Loucy (cell line): ENCODE data around the gene DLGAP1.

Experiments used
- H2AFZ ChIP-seq: fragments of 200-600 bp; sonication (generic); 2 replicates; pipeline ENCODE4 v1.6.0; 2016; ENCODE audit warnings: antibody characterized with exemption, mild to moderate bottlenecking, low read length, moderate library complexity
- H3F3A ChIP-seq: fragments of 200-600 bp; 2 replicates; pipeline ENCODE4 v1.6.0; 2016; ENCODE audit warnings: antibody characterized with exemption, low read depth, mild to moderate bottlenecking
- H3K27me3 ChIP-seq: fragments of 200-600 bp; sonication (generic); 2 replicates; pipeline ENCODE4 v1.6.1; 2014; ENCODE audit warnings: low read length, mild to moderate bottlenecking; ENCODE audit not compliant: insufficient read depth, poor library complexity, severe bottlenecking
- H3K36me3 ChIP-seq: fragments of 200-600 bp; sonication (generic); 2 replicates; pipeline ENCODE4 v1.6.1; 2016; ENCODE audit warnings: low read length; ENCODE audit not compliant: insufficient read depth
- H3K4me1 ChIP-seq: fragments of 200-600 bp; sonication (generic); 2 replicates; pipeline ENCODE4 v1.5.1; 2014; ENCODE audit warnings: low read length, mild to moderate bottlenecking; ENCODE audit not compliant: insufficient read depth, poor library complexity, severe bottlenecking
- H3K4me2 ChIP-seq: fragments of 200-600 bp; sonication (generic); 2 replicates; pipeline ENCODE4 v1.6.0; 2014; ENCODE audit warnings: antibody characterized with exemption, low read length, low read depth, mild to moderate bottlenecking; ENCODE audit not compliant: poor library complexity, severe bottlenecking
- H3K4me3 ChIP-seq: fragments of 200-600 bp; sonication (generic); 2 replicates; pipeline ENCODE4 v1.5.1; 2014; ENCODE audit warnings: low read length, mild to moderate bottlenecking, mixed read lengths; ENCODE audit not compliant: poor library complexity, severe bottlenecking
- H3K79me2 ChIP-seq: fragments of 200-600 bp; sonication (generic); 2 replicates; pipeline ENCODE4 v1.6.1; 2014; ENCODE audit warnings: low read length; ENCODE audit not compliant: insufficient read depth
- H3K9ac ChIP-seq: fragments of 200-600 bp; sonication (generic); 2 replicates; pipeline ENCODE4 v1.6.0; 2014; ENCODE audit warnings: mild to moderate bottlenecking, low read depth, low read length, moderate library complexity; ENCODE audit not compliant: poor library complexity, severe bottlenecking
- H3K9me2 ChIP-seq: fragments of 200-600 bp; sonication (generic); replicated peaks from 2 replicates; pipeline ENCODE4 v1.6.1; 2016; ENCODE audit warnings: low read depth, low read length, mixed read lengths
- H3K9me3 ChIP-seq: fragments of 200-600 bp; sonication (generic); 2 replicates; pipeline ENCODE4 v1.6.1; 2014; ENCODE audit warnings: mild to moderate bottlenecking, antibody characterized with exemption, low read length, low read depth; ENCODE audit not compliant: insufficient read depth
- H4K20me1 ChIP-seq: fragments of 200-600 bp; sonication (generic); 2 replicates; pipeline ENCODE4 v1.6.0; 2014; ENCODE audit warnings: antibody characterized with exemption, low read length, mild to moderate bottlenecking; ENCODE audit not compliant: insufficient read depth, poor library complexity, severe bottlenecking
- EZH2phosphoT487 ChIP-seq: fragments of 200-600 bp; IDR thresholded peaks from 2 replicates; pipeline ENCODE4 v1.6.1; 2018; ENCODE audit warnings: antibody characterized with exemption, mild to moderate bottlenecking, moderate library complexity, borderline replicate concordance
- TF ChIP-seq, protein P1 (sequence below): fragments of 200-600 bp; sonication (generic); conservative IDR thresholded peaks from 2 replicates; pipeline ENCODE4 v1.5.1; 2014; ENCODE audit warnings: mild to moderate bottlenecking, antibody characterized with exemption, low read length

Gene DLGAP1

DNA sequence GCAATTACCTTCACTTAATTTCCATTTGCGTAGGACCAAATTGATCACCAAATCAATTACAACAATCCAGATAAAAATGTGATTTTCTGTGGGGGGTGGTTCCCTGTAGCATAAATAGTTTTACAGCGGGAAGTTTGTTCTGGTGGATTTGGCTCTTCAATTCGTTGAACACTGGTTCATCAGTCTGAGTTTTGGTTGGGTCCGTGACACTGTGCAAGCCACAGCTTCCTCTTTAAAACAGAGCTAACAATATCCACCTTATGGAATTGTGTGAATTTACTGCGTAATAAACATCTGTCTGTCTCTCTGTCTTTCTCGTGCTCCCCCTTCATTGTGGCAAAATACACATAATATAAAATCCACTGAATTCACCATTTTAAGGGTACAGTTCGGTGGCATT, 694.4 kb downstream of the DLGAP1 start:
- TF ChIP-seq EZH2phosphoT487: no peak
- TF ChIP-seq, protein P1, sequence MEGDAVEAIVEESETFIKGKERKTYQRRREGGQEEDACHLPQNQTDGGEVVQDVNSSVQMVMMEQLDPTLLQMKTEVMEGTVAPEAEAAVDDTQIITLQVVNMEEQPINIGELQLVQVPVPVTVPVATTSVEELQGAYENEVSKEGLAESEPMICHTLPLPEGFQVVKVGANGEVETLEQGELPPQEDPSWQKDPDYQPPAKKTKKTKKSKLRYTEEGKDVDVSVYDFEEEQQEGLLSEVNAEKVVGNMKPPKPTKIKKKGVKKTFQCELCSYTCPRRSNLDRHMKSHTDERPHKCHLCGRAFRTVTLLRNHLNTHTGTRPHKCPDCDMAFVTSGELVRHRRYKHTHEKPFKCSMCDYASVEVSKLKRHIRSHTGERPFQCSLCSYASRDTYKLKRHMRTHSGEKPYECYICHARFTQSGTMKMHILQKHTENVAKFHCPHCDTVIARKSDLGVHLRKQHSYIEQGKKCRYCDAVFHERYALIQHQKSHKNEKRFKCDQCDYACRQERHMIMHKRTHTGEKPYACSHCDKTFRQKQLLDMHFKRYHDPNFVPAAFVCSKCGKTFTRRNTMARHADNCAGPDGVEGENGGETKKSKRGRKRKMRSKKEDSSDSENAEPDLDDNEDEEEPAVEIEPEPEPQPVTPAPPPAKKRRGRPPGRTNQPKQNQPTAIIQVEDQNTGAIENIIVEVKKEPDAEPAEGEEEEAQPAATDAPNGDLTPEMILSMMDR: no peak
- no peak overlapping the region for H3K4me2 ChIP-seq
- H3F3A ChIP-seq: no peaks in the 10 kb centered on the region
- no peaks in the 10 kb centered on the region for H3K9me2 ChIP-seq
- no peaks in the 10 kb centered on the region for H3K4me1 ChIP-seq
- no peaks in the 10 kb centered on the region for H3K36me3 ChIP-seq
- no peaks in the 10 kb centered on the region for H4K20me1 ChIP-seq
- no peak overlapping the region for H2AFZ ChIP-seq
- H3K9me3 ChIP-seq: peaks cover 3% of the 10 kb centered on the region; the same call in 1 of the 2 replicates
- H3K4me3 ChIP-seq: no peak overlapping the region
- no peaks in the 10 kb centered on the region for H3K79me2 ChIP-seq
- H3K27me3 ChIP-seq: no peaks in the 10 kb centered on the region
- H3K9ac ChIP-seq: no peak overlapping the region

DNA sequence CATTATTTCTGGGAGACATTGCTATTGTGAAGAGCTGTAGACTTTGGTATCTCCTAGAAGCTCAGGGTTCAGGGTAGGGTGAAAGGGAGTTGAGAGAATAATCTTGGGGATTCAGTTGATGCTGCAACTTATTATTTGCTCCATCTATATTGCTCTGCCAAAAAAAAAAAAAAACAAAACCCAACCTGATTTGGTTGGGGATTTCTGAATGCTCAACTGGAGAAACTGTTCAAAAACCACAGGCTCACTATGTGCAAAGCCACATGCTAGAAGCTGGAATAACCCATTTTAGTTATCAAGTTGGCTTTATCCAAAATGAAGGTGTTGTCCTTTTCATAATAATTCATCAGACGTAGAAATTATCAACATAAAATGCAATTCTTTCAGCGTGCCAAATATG, 696.0 kb downstream of the DLGAP1 start:
- Histone ChIP-seq H3K9ac (no peak overlapping the region), H3K36me3 (no peaks in the 10 kb centered on the region), H3K4me2 (no peak overlapping the region), H3K9me2 (no peaks in the 10 kb centered on the region), H3K27me3 (no peaks in the 10 kb centered on the region), H3K4me3 (no peak overlapping the region), H2AFZ (no peak overlapping the region), H3K79me2 (no peaks in the 10 kb centered on the region), H3F3A (no peaks in the 10 kb centered on the region), H3K4me1 (no peaks in the 10 kb centered on the region), H4K20me1 (no peaks in the 10 kb centered on the region), H3K9me3 (no peaks in the 10 kb centered on the region)
- TF ChIP-seq, protein P1: no peak
- TF ChIP-seq EZH2phosphoT487: no peak

DNA sequence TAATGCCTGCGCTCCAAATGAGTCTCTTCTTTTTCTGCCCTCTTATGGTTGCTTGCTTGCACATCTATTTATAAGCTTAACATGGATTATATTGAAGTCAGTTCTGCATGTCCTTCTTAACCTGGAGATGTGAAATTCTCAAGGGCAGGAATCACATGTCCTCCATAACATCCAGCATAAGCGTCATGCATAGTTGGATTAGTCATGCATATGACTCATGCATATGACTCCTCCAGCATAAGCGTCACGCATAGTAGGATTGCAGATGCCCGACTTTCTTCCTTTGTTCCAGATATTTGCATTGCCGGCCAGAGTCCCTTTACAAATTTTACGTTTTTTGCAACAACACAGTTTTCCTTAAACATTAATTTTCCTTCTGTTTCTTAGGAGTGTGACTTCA, 696.6 kb downstream of the DLGAP1 start:
- Histone ChIP-seq H3K9me3 (no peaks in the 10 kb centered on the region), H3K27me3 (no peaks in the 10 kb centered on the region), H3F3A (no peaks in the 10 kb centered on the region), H4K20me1 (no peaks in the 10 kb centered on the region), H3K36me3 (no peaks in the 10 kb centered on the region), H3K4me1 (no peaks in the 10 kb centered on the region), H2AFZ (no peak overlapping the region), H3K79me2 (no peaks in the 10 kb centered on the region), H3K9me2 (no peaks in the 10 kb centered on the region), H3K4me2 (no peak overlapping the region), H3K4me3 (no peak overlapping the region), H3K9ac (no peak overlapping the region)
- TF ChIP-seq, protein P1: no peak
- no peak for TF ChIP-seq EZH2phosphoT487
